A549 (cell line): ENCODE data around the gene ANG. TPM values are rescaled to one million over a fixed set of nuclear protein-coding genes. Genes with fewer than 3 reads are reported as not detected.
"Not testable (repeated sequence)": the region's sequence is repeated elsewhere in the genome, so short reads cannot be mapped to it uniquely, and the experiment has no call there.

Source experiments
- ATAC-seq, 2 experiments: fragments of 200-7000 bp in 1 of 2; fragments of >200 bp in 1 of 2; cut with Nextera tagmentation in 1 of 2; cut with Tn5 transposase in 1 of 2; 3 replicates each; pipeline versions ENCODE4 v1.8.0 to v1.9.1; 2018 to 2020; ENCODE audit warnings: mild to moderate bottlenecking in 1 of 2, moderate library complexity in 1 of 2
- CTCF ChIA-PET: fragments of 300-600 bp; sonication (Branson Sonifier 250); formaldehyde crosslinking; extraction: SDS; loops from one replicate; lab custom pipeline; 2021; ENCODE audit warnings: antibody characterized with exemption, inconsistent platforms; lab: Yijun Ruan, JAX
- POLR2A ChIA-PET: fragments of 350-600 bp; formaldehyde crosslinking; extraction: SDS; loops from one replicate; lab custom pipeline; 2021; ENCODE audit warnings: antibody characterized with exemption, inconsistent platforms; lab: Yijun Ruan, JAX
- DNase-seq, 2 experiments: peaks; one replicate each; pipeline versions ENCODE4 v3.0.0 to v3.0.0-alpha.2; 2011 to 2016; ENCODE audit warnings: low read depth in 1 of 2, low spot score in 1 of 2
- FAIRE-seq: peaks from 2 replicates; lab custom pipeline; 2011; peaks lifted over from hg19 to GRCh38; lab: Jason Lieb, UNC
- H3K27ac ChIP-seq, 2 experiments: fragments of >200 bp; sonication (Bioruptor Twin); formaldehyde crosslinking; 3 replicates each; pipeline ENCODE4 v1.5.1; 2016 to 2017
- H3K4me1 ChIP-seq: fragments of >200 bp; sonication (Bioruptor Twin); formaldehyde crosslinking; 3 replicates; pipeline ENCODE4 v1.6.1; 2016
- H3K4me2 ChIP-seq: fragments of >200 bp; sonication (Bioruptor Twin); formaldehyde crosslinking; 3 replicates; pipeline ENCODE4 v1.6.1; 2016
- H3K4me3 ChIP-seq: fragments of >200 bp; sonication (Bioruptor Twin); formaldehyde crosslinking; 3 replicates; pipeline ENCODE4 v1.5.1; 2016
- H3K9me3 ChIP-seq: fragments of >200 bp; sonication (Bioruptor Twin); formaldehyde crosslinking; 3 replicates; pipeline ENCODE4 v1.6.1; 2016
- CBX8 ChIP-seq: fragments of 200-600 bp; sonication (generic); IDR thresholded peaks from 2 replicates; pipeline ENCODE4 v1.6.1; 2016
- CEBPB ChIP-seq, 2 experiments: fragments of >200 bp in 1 of 2; sonication (Bioruptor Twin) in 1 of 2; formaldehyde crosslinking in 1 of 2; IDR thresholded peaks; 2 replicates each; pipeline ENCODE4 v1.6.1; 2012 to 2016
- EHF ChIP-seq: fragments of 250-450 bp; sonication (Bioruptor Pico); IDR thresholded peaks from 2 replicates; pipeline ENCODE4 v1.5.0; 2020; ENCODE audit warnings: mild to moderate bottlenecking
- GATA3 ChIP-seq: IDR thresholded peaks from 2 replicates; pipeline ENCODE4 v1.6.1; 2012; ENCODE audit warnings: borderline replicate concordance
- HDAC2 ChIP-seq: fragments of 200-600 bp; sonication (generic); IDR thresholded peaks from 2 replicates; pipeline ENCODE4 v1.6.1; 2016
- HEYL ChIP-seq: fragments of 250-450 bp; sonication (Bioruptor Pico); IDR thresholded peaks from 2 replicates; pipeline ENCODE4 v1.8.0; 2021; ENCODE audit warnings: mild to moderate bottlenecking, moderate library complexity
- HOXB13 ChIP-seq: fragments of 250-450 bp; sonication (Bioruptor Pico); IDR thresholded peaks from 2 replicates; pipeline ENCODE4 v1.5.0; 2020; ENCODE audit warnings: low read depth, mild to moderate bottlenecking, moderate library complexity
- JUN ChIP-seq, 2 experiments: fragments of >200 bp; sonication (Bioruptor Twin); formaldehyde crosslinking; IDR thresholded peaks; 2 replicates in 1 of 2; 3 replicates in 1 of 2; pipeline ENCODE4 v1.6.1; 2016 to 2017
- JUNB ChIP-seq: fragments of >200 bp; sonication (Bioruptor Twin); formaldehyde crosslinking; IDR thresholded peaks from 2 replicates; pipeline ENCODE4 v1.6.1; 2016
- RAD21 ChIP-seq, 2 experiments: fragments of >200 bp in 1 of 2; sonication (Bioruptor Twin) in 1 of 2; formaldehyde crosslinking in 1 of 2; IDR thresholded peaks in 1 of 2; conservative IDR thresholded peaks in 1 of 2; 2 replicates in 1 of 2; 3 replicates in 1 of 2; pipeline ENCODE4 v1.6.1; 2012 to 2018; ENCODE audit warnings: inconsistent platforms in 1 of 2
- SMC3 ChIP-seq: fragments of >200 bp; sonication (Bioruptor Twin); formaldehyde crosslinking; IDR thresholded peaks from 3 replicates; pipeline ENCODE4 v1.6.1; 2018; ENCODE audit warnings: inconsistent platforms
- SREBF2 ChIP-seq: fragments of 450-650 bp; IDR thresholded peaks from 2 replicates; pipeline ENCODE4 v1.6.1; 2014; ENCODE audit warnings: mild to moderate bottlenecking, moderate library complexity
- TP53 ChIP-seq: fragments of 250-450 bp; sonication (Bioruptor Pico); IDR thresholded peaks from 2 replicates; pipeline ENCODE4 v1.5.0; 2021; ENCODE audit warnings: mild to moderate bottlenecking, moderate library complexity
- WGBS: methylation state at CpG from one replicate; pipeline ENCODE4 v1.1.6; 2017; ENCODE audit errors: missing lambda C conversion rate; 5-methylcytosine and 5-hydroxymethylcytosine counted together
- polyA plus RNA-seq, 4 experiments: library from polyadenylated mRNA; depleted of rRNA in 3 of 4; stranded (reverse); fragments of >200 nt; fragmentation: RNase III in 1 of 4; extraction: RNeasy Plus Mini Kit Qiagen cat#74134 plus additional on column Dnase treatment in 1 of 4; gene quantifications; 2 replicates in 3 of 4; 3 replicates in 1 of 4; pipeline ENCODE4 v1.2.3, GENCODE V29; 2011 to 2017
- TF ChIP-seq, protein P1 (sequence below): fragments of 150-350 bp; IDR thresholded peaks from 2 replicates; pipeline ENCODE4 v1.6.1; 2014; ENCODE audit warnings: low read depth, mild to moderate bottlenecking, low read length
- TF ChIP-seq, protein P2 (sequence below): fragments of 250-450 bp; sonication (Bioruptor Pico); IDR thresholded peaks from 2 replicates; pipeline ENCODE4 v1.5.0; 2021; ENCODE audit warnings: mild to moderate bottlenecking, moderate library complexity, borderline replicate concordance
- TF ChIP-seq, protein P3 (sequence below): fragments of >200 bp; sonication (Bioruptor Twin); formaldehyde crosslinking; IDR thresholded peaks from 3 replicates; pipeline ENCODE4 v1.5.1; 2016
- TF ChIP-seq, protein P4 (sequence below): IDR thresholded peaks from 2 replicates; pipeline ENCODE4 v1.6.1; 2012
- TF ChIP-seq, protein P5 (sequence below): IDR thresholded peaks from 2 replicates; pipeline ENCODE4 v1.6.1; 2012

Gene ANG
- polyA plus RNA-seq, 2 of the 4 experiments (the other 2 are of a cell fraction), result 10.5 to 35.4 TPM

DNA sequence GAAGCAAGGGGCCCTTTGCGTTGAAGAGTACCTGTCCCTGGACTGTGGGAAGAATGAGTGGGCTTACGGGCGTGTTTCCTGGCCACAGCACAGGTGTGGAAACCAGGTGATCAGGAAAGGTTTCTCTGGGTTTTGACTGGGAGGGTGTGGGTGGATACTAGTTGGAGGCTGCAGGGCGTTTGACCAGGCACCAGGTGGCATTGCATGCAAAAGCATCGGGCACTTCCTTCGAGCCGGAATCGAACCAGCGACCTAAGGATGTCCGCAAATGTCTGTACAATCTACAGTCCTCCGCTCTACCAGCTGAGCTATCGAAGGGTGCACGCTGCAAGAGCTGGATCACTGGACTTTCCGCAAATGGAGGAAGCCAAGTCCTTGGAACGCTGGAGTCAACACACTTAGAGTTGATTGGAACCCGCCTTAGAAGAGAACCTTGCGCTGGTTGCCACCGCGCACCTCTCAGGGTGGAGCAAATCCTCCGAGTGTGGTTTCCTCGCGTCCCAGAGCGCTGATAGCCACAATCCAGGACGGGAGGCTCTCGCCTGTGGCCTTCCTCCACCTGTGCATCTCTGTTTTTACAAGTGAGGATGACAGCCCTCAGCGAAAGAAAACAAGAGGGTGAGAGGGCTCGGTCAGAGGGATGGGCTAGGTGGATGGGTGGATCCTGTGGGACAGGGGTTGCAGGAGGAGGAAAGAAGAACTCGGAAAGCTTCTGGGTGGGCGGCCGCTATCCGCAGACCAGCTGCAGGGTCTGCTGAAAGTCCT lies 25.4 kb upstream of the ANG start:
- peak overlapping the region; percentile 69 for H3K4me2 ChIP-seq
- DNase-seq (peak; percentile 74 to 99), FAIRE-seq (peak; percentile 23), ATAC-seq (peak; percentile 90 to 93)
- POLR2A ChIA-PET, result interaction anchor here (0.8 to 3.8 kb wide), 2 partner anchors 18 to 31 kb away, joined by 3 to 21 read pairs; no protein-coding TSS in a partner anchor
- CTCF ChIA-PET, result interaction anchor here (1.0 to 11.5 kb wide), 9 partner anchors 10 to 308 kb away, joined by 3 to 191 read pairs (median 4); partner anchors contain the start of gene RNASE4
- H3K9me3 ChIP-seq, result no peaks in the 10 kb centered on the region
- 2% methylated on average over 29 of the region's 31 CpGs for WGBS
- H3K4me1 ChIP-seq, result peaks cover 2% of the 10 kb centered on the region; the same call in 1 of the 3 replicates
- peak overlapping the region; percentile 56 for H3K4me3 ChIP-seq
- H3K27ac ChIP-seq, result peak overlapping the region; percentile 34 to 73
- TF ChIP-seq TP53 (no peak), GATA3 (peak; percentile 33; the same call in 1 of the 2 replicates), HDAC2 (no peak), JUN (IDR thresholded peaks at IDR 0.05) (0 out of 5 replicates have a peak, but pooled peaks of 1 of the 2 experiments have one; percentile 47), RAD21 (conservative IDR thresholded peaks at IDR 0.05 in 1 of 2, IDR thresholded peaks at IDR 0.05 in 1 of 2) (peak; percentile 57 to 71), CEBPB (IDR thresholded peaks at IDR 0.05) (peak in 1 of 2 experiments; percentile 41; a peak in 1 of 4 replicates), EHF (no peak), JUNB (no peak), HOXB13 (CRISPR knock-in tag) (no peak), SREBF2 (peak; percentile 74), SMC3 (peak; percentile 76), CBX8 (no peak), HEYL (CRISPR knock-in tag) (no peak)
- TF ChIP-seq, protein P1, sequence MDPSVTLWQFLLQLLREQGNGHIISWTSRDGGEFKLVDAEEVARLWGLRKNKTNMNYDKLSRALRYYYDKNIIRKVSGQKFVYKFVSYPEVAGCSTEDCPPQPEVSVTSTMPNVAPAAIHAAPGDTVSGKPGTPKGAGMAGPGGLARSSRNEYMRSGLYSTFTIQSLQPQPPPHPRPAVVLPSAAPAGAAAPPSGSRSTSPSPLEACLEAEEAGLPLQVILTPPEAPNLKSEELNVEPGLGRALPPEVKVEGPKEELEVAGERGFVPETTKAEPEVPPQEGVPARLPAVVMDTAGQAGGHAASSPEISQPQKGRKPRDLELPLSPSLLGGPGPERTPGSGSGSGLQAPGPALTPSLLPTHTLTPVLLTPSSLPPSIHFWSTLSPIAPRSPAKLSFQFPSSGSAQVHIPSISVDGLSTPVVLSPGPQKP, result no peak
- TF ChIP-seq, protein P2, sequence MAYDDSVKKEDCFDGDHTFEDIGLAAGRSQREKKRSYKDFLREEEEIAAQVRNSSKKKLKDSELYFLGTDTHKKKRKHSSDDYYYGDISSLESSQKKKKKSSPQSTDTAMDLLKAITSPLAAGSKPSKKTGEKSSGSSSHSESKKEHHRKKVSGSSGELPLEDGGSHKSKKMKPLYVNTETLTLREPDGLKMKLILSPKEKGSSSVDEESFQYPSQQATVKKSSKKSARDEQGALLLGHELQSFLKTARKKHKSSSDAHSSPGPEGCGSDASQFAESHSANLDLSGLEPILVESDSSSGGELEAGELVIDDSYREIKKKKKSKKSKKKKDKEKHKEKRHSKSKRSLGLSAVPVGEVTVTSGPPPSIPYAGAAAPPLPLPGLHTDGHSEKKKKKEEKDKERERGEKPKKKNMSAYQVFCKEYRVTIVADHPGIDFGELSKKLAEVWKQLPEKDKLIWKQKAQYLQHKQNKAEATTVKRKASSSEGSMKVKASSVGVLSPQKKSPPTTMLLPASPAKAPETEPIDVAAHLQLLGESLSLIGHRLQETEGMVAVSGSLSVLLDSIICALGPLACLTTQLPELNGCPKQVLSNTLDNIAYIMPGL, result peak; percentile 83; the same call in 1 of the 2 replicates
- TF ChIP-seq, protein P3, sequence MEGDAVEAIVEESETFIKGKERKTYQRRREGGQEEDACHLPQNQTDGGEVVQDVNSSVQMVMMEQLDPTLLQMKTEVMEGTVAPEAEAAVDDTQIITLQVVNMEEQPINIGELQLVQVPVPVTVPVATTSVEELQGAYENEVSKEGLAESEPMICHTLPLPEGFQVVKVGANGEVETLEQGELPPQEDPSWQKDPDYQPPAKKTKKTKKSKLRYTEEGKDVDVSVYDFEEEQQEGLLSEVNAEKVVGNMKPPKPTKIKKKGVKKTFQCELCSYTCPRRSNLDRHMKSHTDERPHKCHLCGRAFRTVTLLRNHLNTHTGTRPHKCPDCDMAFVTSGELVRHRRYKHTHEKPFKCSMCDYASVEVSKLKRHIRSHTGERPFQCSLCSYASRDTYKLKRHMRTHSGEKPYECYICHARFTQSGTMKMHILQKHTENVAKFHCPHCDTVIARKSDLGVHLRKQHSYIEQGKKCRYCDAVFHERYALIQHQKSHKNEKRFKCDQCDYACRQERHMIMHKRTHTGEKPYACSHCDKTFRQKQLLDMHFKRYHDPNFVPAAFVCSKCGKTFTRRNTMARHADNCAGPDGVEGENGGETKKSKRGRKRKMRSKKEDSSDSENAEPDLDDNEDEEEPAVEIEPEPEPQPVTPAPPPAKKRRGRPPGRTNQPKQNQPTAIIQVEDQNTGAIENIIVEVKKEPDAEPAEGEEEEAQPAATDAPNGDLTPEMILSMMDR, result peak; percentile 46
- TF ChIP-seq, protein P4, sequence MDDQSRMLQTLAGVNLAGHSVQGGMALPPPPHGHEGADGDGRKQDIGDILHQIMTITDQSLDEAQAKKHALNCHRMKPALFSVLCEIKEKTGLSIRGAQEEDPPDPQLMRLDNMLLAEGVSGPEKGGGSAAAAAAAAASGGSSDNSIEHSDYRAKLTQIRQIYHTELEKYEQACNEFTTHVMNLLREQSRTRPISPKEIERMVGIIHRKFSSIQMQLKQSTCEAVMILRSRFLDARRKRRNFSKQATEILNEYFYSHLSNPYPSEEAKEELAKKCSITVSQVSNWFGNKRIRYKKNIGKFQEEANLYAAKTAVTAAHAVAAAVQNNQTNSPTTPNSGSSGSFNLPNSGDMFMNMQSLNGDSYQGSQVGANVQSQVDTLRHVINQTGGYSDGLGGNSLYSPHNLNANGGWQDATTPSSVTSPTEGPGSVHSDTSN, result 0 out of 2 replicates have a peak, but pooled peaks have one; percentile 42
- TF ChIP-seq, protein P5, sequence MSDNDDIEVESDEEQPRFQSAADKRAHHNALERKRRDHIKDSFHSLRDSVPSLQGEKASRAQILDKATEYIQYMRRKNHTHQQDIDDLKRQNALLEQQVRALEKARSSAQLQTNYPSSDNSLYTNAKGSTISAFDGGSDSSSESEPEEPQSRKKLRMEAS, result peak; percentile 86

DNA sequence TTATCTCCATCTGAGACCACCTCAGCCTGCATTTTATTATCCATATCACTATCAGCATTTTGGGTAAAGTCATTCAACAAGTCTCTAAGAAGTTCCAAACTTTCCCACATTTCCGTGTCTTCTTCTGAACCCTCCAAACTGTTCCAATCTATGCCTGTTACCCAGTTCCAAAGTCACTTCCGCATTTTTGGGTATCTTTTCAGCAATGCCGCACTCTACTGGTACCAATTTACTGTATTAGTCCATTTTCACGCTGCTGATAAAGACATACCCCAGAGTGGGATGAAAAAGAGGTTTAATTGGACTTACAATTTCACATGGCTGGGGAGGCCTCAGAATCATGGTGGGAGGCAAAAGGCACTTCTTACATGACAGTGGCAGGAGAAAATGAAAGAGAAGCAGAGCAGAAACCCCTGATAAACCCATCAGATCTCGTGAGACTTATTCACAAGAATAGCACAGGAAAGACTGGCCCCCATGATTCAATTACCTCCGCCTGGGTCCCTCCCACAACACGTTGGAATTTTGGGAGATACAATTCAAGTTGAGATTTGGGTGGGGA lies 22.1 kb upstream of the ANG start:
- H3K9me3 ChIP-seq, FAIRE-seq, H3K4me3 ChIP-seq, H3K4me1 ChIP-seq, H3K27ac ChIP-seq, POLR2A ChIA-PET, H3K4me2 ChIP-seq, DNase-seq, ATAC-seq: not testable (repeated sequence)
- WGBS, result 60% methylated on average over 7 of the region's 7 CpGs
- CTCF ChIA-PET, result interaction anchor here (11.1 to 11.5 kb wide), 2 partner anchors 13 to 28 kb away, joined by 130 to 191 read pairs; partner anchors contain the start of gene RNASE4
